Lower leg skin (tissue), 3 donors: ENCODE data around the gene MAN1A2.

Source experiments
- POLR2A ChIP-seq, 2 donors: fragments of 450-650 bp; IDR thresholded peaks; one replicate each; pipeline ENCODE4 v1.6.1; 2016 to 2017; ENCODE audit warnings: antibody characterized with exemption in 2 of 2, mild to moderate bottlenecking in 1 of 2, moderate library complexity in 1 of 2
- TF ChIP-seq, protein P1 (sequence below), 3 donors: fragments of 450-650 bp; IDR thresholded peaks; one replicate each; pipeline ENCODE4 v1.5.1; 2016; ENCODE audit warnings: antibody characterized with exemption in 3 of 3, mild to moderate bottlenecking in 3 of 3, moderate library complexity in 2 of 3

GRCh38 chr1:117389779-117390178 lies 22.5 kb downstream of the MAN1A2 start:
- TF ChIP-seq, protein P1, sequence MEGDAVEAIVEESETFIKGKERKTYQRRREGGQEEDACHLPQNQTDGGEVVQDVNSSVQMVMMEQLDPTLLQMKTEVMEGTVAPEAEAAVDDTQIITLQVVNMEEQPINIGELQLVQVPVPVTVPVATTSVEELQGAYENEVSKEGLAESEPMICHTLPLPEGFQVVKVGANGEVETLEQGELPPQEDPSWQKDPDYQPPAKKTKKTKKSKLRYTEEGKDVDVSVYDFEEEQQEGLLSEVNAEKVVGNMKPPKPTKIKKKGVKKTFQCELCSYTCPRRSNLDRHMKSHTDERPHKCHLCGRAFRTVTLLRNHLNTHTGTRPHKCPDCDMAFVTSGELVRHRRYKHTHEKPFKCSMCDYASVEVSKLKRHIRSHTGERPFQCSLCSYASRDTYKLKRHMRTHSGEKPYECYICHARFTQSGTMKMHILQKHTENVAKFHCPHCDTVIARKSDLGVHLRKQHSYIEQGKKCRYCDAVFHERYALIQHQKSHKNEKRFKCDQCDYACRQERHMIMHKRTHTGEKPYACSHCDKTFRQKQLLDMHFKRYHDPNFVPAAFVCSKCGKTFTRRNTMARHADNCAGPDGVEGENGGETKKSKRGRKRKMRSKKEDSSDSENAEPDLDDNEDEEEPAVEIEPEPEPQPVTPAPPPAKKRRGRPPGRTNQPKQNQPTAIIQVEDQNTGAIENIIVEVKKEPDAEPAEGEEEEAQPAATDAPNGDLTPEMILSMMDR (IDR thresholded peaks at IDR 0.05) = no peak
- no peak for TF ChIP-seq POLR2A (IDR thresholded peaks at IDR 0.05)
